ENCODE results near the gene PLD2.
"Not testable (repeated sequence)": the region's sequence is repeated elsewhere in the genome, so short reads cannot be mapped to it uniquely, and the experiment has no call there.

Gene PLD2

DNA sequence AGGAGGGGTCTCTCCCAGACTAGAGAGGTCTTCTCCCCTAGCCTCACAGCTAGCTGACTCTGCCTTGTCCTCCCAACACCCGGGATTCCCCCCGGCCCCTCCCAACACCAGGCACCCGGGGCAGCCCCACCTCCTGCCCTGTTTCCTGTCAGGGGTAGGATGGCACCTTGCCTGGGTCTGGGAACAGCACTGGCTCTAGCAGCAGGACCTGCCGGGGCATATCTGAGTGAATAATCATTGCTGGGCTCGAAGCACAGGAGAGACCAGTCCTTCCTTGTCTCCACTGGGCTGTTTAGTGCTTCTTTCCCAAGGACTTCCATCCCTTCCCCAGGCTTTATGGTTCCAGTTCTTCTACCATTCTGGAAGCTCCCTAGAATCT, 51.9 kb downstream of the PLD2 start:
- no peak for DNase-seq (ENCODE audit: extremely low read depth, low read depth)
- TF ChIP-seq, protein P1, sequence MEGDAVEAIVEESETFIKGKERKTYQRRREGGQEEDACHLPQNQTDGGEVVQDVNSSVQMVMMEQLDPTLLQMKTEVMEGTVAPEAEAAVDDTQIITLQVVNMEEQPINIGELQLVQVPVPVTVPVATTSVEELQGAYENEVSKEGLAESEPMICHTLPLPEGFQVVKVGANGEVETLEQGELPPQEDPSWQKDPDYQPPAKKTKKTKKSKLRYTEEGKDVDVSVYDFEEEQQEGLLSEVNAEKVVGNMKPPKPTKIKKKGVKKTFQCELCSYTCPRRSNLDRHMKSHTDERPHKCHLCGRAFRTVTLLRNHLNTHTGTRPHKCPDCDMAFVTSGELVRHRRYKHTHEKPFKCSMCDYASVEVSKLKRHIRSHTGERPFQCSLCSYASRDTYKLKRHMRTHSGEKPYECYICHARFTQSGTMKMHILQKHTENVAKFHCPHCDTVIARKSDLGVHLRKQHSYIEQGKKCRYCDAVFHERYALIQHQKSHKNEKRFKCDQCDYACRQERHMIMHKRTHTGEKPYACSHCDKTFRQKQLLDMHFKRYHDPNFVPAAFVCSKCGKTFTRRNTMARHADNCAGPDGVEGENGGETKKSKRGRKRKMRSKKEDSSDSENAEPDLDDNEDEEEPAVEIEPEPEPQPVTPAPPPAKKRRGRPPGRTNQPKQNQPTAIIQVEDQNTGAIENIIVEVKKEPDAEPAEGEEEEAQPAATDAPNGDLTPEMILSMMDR (IDR thresholded peaks at IDR 0.05; ENCODE audit: low read depth, low read length), result no peak

- DNase-seq (ENCODE audit: extremely low read depth, low read depth), result no peak
- TF ChIP-seq, protein P1 (IDR thresholded peaks at IDR 0.05; ENCODE audit: low read depth, low read length), result no peak
These were observed 53.1 kb downstream of the PLD2 start for GRCh38 chr17:4859816-4860625.

- TF ChIP-seq, protein P1 (IDR thresholded peaks at IDR 0.05; ENCODE audit: low read depth, low read length), result no peak
- no peak for DNase-seq (ENCODE audit: extremely low read depth, low read depth)
These were observed 53.7 kb downstream of the PLD2 start for GRCh38 chr17:4860651-4861050.

DNA sequence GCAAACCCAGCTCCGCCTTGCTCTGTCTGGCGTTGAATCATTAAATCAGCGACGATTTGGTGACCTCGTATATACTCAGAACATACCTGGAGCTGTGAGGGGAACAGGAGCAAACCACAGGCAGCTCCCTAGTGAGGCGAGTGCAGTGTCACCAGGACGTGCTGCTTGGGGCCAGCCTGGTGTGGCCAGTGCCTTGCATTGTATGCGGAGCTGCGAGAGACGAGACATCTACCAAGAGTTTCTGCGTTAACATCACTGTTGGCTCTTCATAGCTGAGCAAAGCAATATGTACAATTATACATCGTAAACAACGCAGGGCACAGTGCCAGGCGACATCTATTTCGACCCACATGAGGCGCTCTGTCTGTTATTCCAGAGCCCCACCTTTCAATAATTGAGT, 54.1 kb downstream of the PLD2 start:
- no peak for DNase-seq (ENCODE audit: extremely low read depth, low read depth)
- TF ChIP-seq, protein P1 (IDR thresholded peaks at IDR 0.05; ENCODE audit: low read depth, low read length), result no peak

GRCh38 chr17:4862720-4863119, 55.8 kb downstream of the PLD2 start:
- DNase-seq (ENCODE audit: extremely low read depth, low read depth), result no peak
- TF ChIP-seq, protein P1 (IDR thresholded peaks at IDR 0.05; ENCODE audit: low read depth, low read length), result no peak

GRCh38 chr17:4863321-4863720, 56.4 kb downstream of the PLD2 start:
- no peak for DNase-seq (ENCODE audit: extremely low read depth, low read depth)
- TF ChIP-seq, protein P1 (IDR thresholded peaks at IDR 0.05; ENCODE audit: low read depth, low read length), result no peak

- DNase-seq (ENCODE audit: extremely low read depth, low read depth), result not testable (repeated sequence)
These were observed 60.6 kb downstream of the PLD2 start for GRCh38 chr17:4867535-4867934.

DNA sequence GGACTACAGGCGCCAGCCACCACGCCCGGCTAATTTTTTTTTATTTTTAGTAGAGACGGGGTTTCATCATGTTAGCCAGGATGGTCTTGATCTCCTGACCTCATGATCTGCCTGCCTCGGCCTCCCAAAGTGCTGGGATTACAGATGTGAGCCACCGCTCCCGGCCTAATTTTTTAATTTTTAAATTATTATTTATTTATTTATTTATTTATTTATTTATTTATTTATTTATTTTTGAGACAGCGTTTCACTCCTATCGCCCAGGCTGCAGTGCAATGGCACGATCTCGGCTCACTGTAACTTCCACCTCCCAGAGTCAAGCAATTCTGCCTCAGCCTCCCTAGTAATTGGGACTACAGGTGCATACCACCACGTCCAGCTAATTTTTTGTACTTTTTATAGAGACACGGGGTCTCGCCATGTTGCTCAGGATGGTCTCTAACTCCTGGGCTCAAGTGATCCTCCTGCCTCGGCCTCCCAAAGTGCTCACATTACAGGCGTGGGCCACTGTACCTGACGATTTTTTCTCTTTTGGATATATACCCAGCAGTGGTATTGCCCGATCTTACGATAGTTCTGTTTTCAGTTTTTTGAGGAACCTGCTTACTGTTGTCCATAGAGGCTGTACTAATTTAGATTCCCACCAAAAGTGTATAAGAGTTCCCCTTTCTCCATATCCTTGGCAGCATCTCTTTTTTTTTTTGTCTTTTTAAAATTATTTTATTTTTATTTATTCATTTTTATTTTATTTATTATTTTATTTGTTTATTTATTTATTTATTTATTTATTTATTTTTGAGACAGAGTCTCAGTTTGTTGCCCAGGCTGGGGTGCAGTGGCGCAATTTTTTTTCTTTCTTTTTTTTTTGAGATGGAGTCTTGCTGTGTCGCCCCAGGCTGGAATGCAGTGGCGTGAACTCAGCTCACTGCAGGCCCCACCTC, 62.4 kb downstream of the PLD2 start:
- DNase-seq (ENCODE audit: extremely low read depth, low read depth), result not testable (repeated sequence)
